Measurements from ENCODE around the gene PSD4.

DNA sequence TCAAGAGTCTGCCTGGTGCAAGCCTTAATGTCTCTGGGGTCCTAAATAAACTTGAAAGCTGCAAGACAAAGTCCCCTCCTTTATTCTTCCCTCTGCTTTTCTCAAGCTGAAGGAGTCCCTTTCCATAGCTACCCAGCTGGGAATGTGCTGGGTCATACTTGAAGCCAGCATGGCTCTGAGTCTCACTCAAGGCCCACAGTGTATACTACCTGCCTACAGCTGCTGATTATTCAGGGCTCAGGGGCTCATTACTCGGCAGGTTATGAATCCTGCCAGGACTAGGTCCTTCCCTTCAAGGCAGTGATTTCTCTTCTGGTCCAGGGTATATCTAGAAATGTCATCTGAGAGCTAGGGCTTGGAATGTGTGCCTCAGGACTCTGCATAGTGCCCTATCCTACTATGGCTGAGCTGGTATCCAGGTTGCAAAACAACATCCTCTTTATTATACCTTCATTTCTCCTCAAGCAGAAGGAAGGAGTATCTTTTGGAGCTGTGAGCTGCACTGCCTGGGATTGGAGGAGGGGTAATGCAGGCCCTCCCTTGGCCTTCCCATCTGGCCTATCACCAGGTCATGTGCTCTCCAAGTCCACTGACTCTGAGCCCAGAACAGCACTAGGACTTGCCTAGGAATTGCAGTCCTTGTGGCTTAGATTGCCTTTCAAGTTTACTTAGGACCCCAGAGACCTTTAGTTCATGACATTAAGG, 24.1 kb upstream of the PSD4 start:
- TF ChIP-seq, protein P1, sequence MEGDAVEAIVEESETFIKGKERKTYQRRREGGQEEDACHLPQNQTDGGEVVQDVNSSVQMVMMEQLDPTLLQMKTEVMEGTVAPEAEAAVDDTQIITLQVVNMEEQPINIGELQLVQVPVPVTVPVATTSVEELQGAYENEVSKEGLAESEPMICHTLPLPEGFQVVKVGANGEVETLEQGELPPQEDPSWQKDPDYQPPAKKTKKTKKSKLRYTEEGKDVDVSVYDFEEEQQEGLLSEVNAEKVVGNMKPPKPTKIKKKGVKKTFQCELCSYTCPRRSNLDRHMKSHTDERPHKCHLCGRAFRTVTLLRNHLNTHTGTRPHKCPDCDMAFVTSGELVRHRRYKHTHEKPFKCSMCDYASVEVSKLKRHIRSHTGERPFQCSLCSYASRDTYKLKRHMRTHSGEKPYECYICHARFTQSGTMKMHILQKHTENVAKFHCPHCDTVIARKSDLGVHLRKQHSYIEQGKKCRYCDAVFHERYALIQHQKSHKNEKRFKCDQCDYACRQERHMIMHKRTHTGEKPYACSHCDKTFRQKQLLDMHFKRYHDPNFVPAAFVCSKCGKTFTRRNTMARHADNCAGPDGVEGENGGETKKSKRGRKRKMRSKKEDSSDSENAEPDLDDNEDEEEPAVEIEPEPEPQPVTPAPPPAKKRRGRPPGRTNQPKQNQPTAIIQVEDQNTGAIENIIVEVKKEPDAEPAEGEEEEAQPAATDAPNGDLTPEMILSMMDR (IDR thresholded peaks at IDR 0.05), result no peak
- no peak for TF ChIP-seq POLR2AphosphoS5 (IDR thresholded peaks at IDR 0.05)
- TF ChIP-seq EP300 (IDR thresholded peaks at IDR 0.05), result no peak
